CD4-positive, alpha-beta T cell treated with Interleukin-12 subunit alpha and Interleukin-12 subunit beta, for 1 hour (primary cell): ENCODE results near the gene GASK1A.

Experiments used
- DNase-seq: peaks from one replicate; pipeline ENCODE4 v3.0.0-alpha.2; 2020

GASK1A gene

GRCh38 chr3:43015991-43016865 is 37.1 kb downstream of the GASK1A start:
- peak; percentile 42 for DNase-seq

GRCh38 chr3:43017004-43017403 is 37.9 kb downstream of the GASK1A start:
- peak; percentile 20 for DNase-seq

GRCh38 chr3:43017593-43018195 is 38.6 kb downstream of the GASK1A start:
- peak; percentile 13 for DNase-seq

- DNase-seq = no peak
Observed at GRCh38 chr3:43018246-43018645, 39.1 kb downstream of the GASK1A start.

- no peak for DNase-seq
Observed at GRCh38 chr3:43019006-43019809, 40.1 kb downstream of the GASK1A start.

GRCh38 chr3:43019826-43020225 is 40.7 kb downstream of the GASK1A start:
- DNase-seq = no peak

- DNase-seq = no peak
Observed at GRCh38 chr3:43021186-43021585, 42.1 kb downstream of the GASK1A start.

- DNase-seq = no peak
Observed at GRCh38 chr3:43022121-43022520, 43.0 kb downstream of the GASK1A start.

- DNase-seq = no peak
Observed at GRCh38 chr3:43023066-43023465, 44.0 kb downstream of the GASK1A start.

GRCh38 chr3:43023746-43024145 is 44.6 kb downstream of the GASK1A start:
- no peak for DNase-seq

GRCh38 chr3:43024181-43024885 is 45.2 kb downstream of the GASK1A start:
- DNase-seq = peak; percentile 57

GRCh38 chr3:43025423-43025822 is 46.3 kb downstream of the GASK1A start:
- DNase-seq = no peak

GRCh38 chr3:43028001-43028400 is 48.9 kb downstream of the GASK1A start:
- no peak for DNase-seq

- DNase-seq = no peak
Observed at GRCh38 chr3:43028678-43029490, 49.8 kb downstream of the GASK1A start.

GRCh38 chr3:43030162-43030935 is 51.2 kb downstream of the GASK1A start:
- no peak for DNase-seq

- DNase-seq = no peak
Observed at GRCh38 chr3:43031485-43031884, 52.4 kb downstream of the GASK1A start.

- DNase-seq = no peak
Observed at GRCh38 chr3:43031889-43032545, 52.9 kb downstream of the GASK1A start.

- DNase-seq = no peak
Observed at GRCh38 chr3:43032646-43033628, 53.8 kb downstream of the GASK1A start.

GRCh38 chr3:43034200-43034599 is 55.1 kb downstream of the GASK1A start:
- DNase-seq = no peak
